Activated B cell treated with CpG ODN at 0.5 μM for 24 hours (primary cell): ENCODE results near the gene MMRN1. TPM values are rescaled to one million over a fixed set of nuclear protein-coding genes. Genes with fewer than 3 reads are reported as not detected.

Experiments
- ATAC-seq: fragments of 200-7000 bp; cut with Tn5 transposase; one replicate; pipeline ENCODE4 v1.10.0; 2021; ENCODE audit warnings: low read depth, mild to moderate bottlenecking, moderate library complexity
- CTCF ChIA-PET: fragments of 350-600 bp; sonication (Branson Sonifier 250); formaldehyde crosslinking; loops from one replicate; lab custom pipeline; 2021; ENCODE audit warnings: antibody characterized with exemption; lab: Charles Lee
- POLR2A ChIA-PET: fragments of 350-600 bp; sonication (Branson Sonifier 250); formaldehyde crosslinking; loops from one replicate; lab custom pipeline; 2021; ENCODE audit warnings: antibody characterized with exemption; lab: Charles Lee
- DNase-seq: peaks from one replicate; pipeline ENCODE4 v3.0.0; 2022
- H3K27ac Mint-ChIP-seq: one replicate; pipeline ENCODE4 v1.8.0; 2020; ENCODE audit warnings: mixed read lengths
- H3K27me3 Mint-ChIP-seq: one replicate; pipeline ENCODE4 v1.8.0; 2021; ENCODE audit warnings: mixed read lengths
- H3K36me3 Mint-ChIP-seq: one replicate; pipeline ENCODE4 v1.8.0; 2021; ENCODE audit warnings: low read depth, mixed read lengths
- H3K4me1 Mint-ChIP-seq: one replicate; pipeline ENCODE4 v1.8.0; 2021; ENCODE audit warnings: mixed read lengths
- H3K4me3 Mint-ChIP-seq: one replicate; pipeline ENCODE4 v1.8.0; 2020; ENCODE audit warnings: mild to moderate bottlenecking, mixed read lengths
- H3K9me3 Mint-ChIP-seq: one replicate; pipeline ENCODE4 v1.8.0; 2020; ENCODE audit warnings: mixed read lengths
- CTCF ChIP-seq: fragments of 200-600 bp; IDR thresholded peaks from one replicate; pipeline ENCODE4 v1.8.0; 2022; ENCODE audit warnings: antibody characterized with exemption, mild to moderate bottlenecking
- intact Hi-C: fragments of 100-400 bp; cut with micrococcal nuclease; formaldehyde crosslinking; loops from one replicate; pipeline ENCODE4 v1.15.1; 2024
- total RNA-seq: library from RNA; stranded (reverse); gene quantifications from 2 replicates; pipeline ENCODE4 v1.2.3, GENCODE V29; 2022

The MMRN1 gene
- total RNA-seq, 1 donor from 2014 or later = 0.16 TPM

GRCh38 chr4:89863533-89863932 lies 31.1 kb upstream of the MMRN1 start:
- POLR2A ChIA-PET = no interaction called here
- Mint-ChIP-seq H3K27ac (no peak overlapping the region), H3K9me3 (peaks cover 3% of the 10 kb centered on the region), H3K27me3 (no peaks in the 10 kb centered on the region), H3K4me1 (no peaks in the 10 kb centered on the region), H3K36me3 (no peaks in the 10 kb centered on the region), H3K4me3 (no peak overlapping the region)
- CTCF ChIA-PET = no interaction called here
- ATAC-seq (no peak), DNase-seq (no peak)
- no peak for TF ChIP-seq CTCF
- intact Hi-C loops = no loop called here

GRCh38 chr4:89868276-89868675 lies 26.4 kb upstream of the MMRN1 start:
- Mint-ChIP-seq H3K36me3 (no peaks in the 10 kb centered on the region), H3K9me3 (peaks cover 3% of the 10 kb centered on the region), H3K4me3 (no peak overlapping the region), H3K27me3 (no peaks in the 10 kb centered on the region), H3K4me1 (no peaks in the 10 kb centered on the region), H3K27ac (no peak overlapping the region)
- TF ChIP-seq CTCF = no peak
- ChIA-PET POLR2A (no interaction called here), CTCF (interaction anchor here (1.0 to 1.2 kb wide), 2 partner anchors 13 to 642 kb away, joined by 3 to 5 read pairs; no protein-coding TSS in a partner anchor)
- no peak for ATAC-seq
- no peak for DNase-seq
- intact Hi-C loops = no loop called here

GRCh38 chr4:89868999-89869589 lies 25.6 kb upstream of the MMRN1 start:
- Mint-ChIP-seq H3K27ac (no peak overlapping the region), H3K27me3 (no peaks in the 10 kb centered on the region), H3K4me1 (no peaks in the 10 kb centered on the region), H3K4me3 (no peak overlapping the region), H3K9me3 (peaks cover 3% of the 10 kb centered on the region), H3K36me3 (no peaks in the 10 kb centered on the region)
- TF ChIP-seq CTCF = no peak
- no peak for ATAC-seq
- DNase-seq = no peak
- ChIA-PET POLR2A (no interaction called here), CTCF (interaction anchor here (1.0 to 1.5 kb wide), 3 partner anchors 9 to 642 kb away, joined by 3 to 5 read pairs (median 5); no protein-coding TSS in a partner anchor)
- intact Hi-C loops = loop anchor here (1.0 kb wide), 1 partner anchor 642 kb away; no protein-coding TSS in a partner anchor

GRCh38 chr4:89871211-89871610 lies 23.4 kb upstream of the MMRN1 start:
- Mint-ChIP-seq H3K36me3 (no peaks in the 10 kb centered on the region), H3K4me3 (no peak overlapping the region), H3K27me3 (no peaks in the 10 kb centered on the region), H3K27ac (no peak overlapping the region), H3K4me1 (no peaks in the 10 kb centered on the region), H3K9me3 (no peaks in the 10 kb centered on the region)
- no peak for ATAC-seq
- DNase-seq = no peak
- POLR2A ChIA-PET = no interaction called here
- no peak for TF ChIP-seq CTCF
- intact Hi-C loops = no loop called here
- CTCF ChIA-PET = no interaction called here

- Mint-ChIP-seq H3K4me1 (no peaks in the 10 kb centered on the region), H3K27me3 (no peaks in the 10 kb centered on the region), H3K4me3 (no peak overlapping the region), H3K27ac (no peak overlapping the region), H3K9me3 (no peaks in the 10 kb centered on the region), H3K36me3 (no peaks in the 10 kb centered on the region)
- no peak for ATAC-seq
- ChIA-PET POLR2A (no interaction called here), CTCF (no interaction called here)
- TF ChIP-seq CTCF = no peak
- DNase-seq = no peak
- intact Hi-C loops = no loop called here
Measured at GRCh38 chr4:89876548-89876947, 18.1 kb upstream of the MMRN1 start.
